GM21390 (cell line): ENCODE results near the gene NGF.

Source experiments
- ATAC-seq: cut with Tn5 transposase; IDR thresholded peaks from one replicate; pipeline ENCODE4 v1.9.1; 2021; ENCODE audit not compliant: unreplicated experiment

NGF gene

DNA sequence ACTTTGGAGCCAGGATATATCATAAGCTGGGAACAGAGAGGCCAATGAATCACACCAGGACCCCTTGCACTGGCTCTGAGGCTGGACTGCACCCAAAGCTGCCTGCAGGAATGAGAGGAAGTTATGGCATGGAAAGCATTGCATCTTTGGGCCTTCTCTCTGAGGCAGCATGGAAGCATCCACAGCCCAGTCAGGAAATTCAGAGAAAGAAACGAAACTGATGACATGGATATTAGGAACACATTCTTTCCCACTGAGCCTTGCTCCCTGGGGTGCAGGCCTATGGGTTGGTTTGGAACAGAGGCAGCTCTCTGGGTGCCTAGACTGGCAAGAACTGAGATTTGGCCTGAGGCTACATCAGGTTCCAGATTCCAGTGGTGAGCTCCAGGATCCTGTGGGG, 98.6 kb downstream of the NGF start:
- no peak for ATAC-seq

DNA sequence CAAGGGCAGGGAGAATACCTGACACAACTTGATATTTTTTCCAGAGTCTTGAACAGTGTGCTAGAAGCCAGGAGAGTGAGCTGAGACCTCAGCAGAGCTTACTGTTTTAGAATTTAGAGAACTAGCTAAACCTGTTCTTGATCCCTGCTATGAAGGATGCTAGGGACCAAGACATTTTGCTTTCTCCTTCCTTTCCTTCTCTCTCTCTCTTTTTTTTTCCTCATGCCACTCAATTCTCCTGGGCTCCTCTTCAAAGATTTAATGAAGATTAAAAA, 99.0 kb downstream of the NGF start:
- no peak for ATAC-seq

DNA sequence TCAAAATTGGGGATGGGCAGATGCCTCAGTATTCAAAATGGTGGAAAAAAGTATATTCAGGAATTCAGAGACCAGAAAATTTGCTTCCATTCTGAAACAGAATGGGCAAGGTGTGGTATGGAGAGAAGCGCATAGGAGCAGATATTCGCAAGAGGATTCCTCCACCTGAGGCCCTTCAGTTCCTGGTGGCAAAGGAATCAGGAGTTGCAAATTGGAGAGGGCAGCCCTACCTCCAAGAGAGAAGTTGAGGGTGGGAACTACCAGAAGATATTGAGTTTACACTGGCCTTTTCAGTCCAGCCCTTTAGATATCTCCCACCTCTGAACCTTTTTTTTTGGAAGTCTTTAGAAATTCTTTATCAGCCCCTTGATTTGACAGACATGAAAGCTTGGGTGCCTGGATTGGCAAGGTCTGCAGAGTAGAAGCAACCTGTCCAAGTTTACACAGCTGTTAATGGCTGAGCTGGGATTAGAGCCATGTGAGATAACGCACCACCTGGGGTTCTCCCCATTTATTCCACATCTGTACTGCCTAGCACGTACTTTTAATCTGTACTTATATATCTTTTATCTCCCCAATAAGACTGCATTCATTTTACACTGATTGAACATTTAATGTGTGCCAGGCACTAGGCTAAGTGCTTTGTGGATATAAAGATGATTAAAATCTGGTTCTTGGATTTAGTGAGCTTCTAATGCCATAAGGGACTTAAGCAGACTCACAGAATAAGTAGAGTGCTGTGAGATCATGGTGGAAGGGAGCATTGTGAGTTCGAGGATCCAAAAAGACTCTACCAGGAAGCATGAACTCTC, 99.5 kb downstream of the NGF start:
- no peak for ATAC-seq

DNA sequence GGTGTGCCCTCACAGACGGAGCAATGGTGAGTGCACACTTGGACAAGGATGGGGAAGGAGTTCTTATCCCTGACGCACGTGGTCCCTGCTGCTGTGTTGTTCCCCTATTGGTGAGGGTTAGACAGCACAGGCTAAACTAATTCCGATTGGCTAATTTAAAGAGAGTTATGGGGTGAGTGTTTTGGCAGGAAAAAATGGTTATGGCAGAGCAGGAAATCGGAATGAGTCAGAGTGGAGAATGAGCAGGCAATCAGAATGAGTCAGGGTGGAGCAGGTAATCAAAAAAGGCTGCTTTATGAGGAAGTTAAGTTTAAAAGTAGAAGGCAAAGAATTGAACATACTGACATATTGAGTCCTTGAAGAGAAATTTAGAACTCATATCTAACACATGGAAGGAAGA, 100.5 kb downstream of the NGF start:
- ATAC-seq = no peak

DNA sequence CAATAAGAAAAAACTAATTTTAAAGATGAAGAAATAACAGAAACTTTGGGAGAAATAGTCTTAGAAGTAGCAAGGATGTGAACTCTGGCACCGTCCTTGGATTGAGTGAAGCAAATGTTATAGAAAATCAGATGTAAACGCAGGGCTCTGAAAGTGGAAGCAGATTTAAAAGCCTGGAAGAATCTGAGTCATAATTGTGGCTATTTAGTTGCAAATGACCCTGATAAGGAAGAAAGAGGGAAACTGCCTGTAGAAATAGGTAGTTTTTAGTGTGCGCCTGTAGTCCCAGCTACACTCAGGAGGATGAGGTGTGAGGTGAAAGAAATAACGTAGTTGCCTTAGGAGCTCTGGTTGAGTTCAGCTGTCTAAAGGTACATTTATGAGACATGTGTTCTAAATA, 101.0 kb downstream of the NGF start:
- no peak for ATAC-seq
